Fibroblast of mammary gland (primary cell): ENCODE measurements around the gene SNCA.

Experiments
- DNase-seq: peaks from one replicate; pipeline ENCODE4 v3.0.0-alpha.2; 2010; ENCODE audit warnings: low read depth
- H3K4me3 ChIP-seq: 2 replicates; pipeline ENCODE4 v1.5.1; 2011; ENCODE audit warnings: low read depth, mild to moderate bottlenecking, low read length, moderate library complexity; ENCODE audit not compliant: control insufficient read depth
- CTCF ChIP-seq: conservative IDR thresholded peaks from 2 replicates; pipeline ENCODE4 v1.5.1; 2011; ENCODE audit warnings: low read depth, low read length, inconsistent platforms; ENCODE audit not compliant: control insufficient read depth, insufficient read depth

Gene SNCA

GRCh38 chr4:89868276-89868675, 31.3 kb upstream of the SNCA start:
- TF ChIP-seq CTCF: no peak
- H3K4me3 ChIP-seq: no peak overlapping the region
- no peak for DNase-seq

GRCh38 chr4:89863533-89863932, 26.6 kb upstream of the SNCA start:
- no peak for TF ChIP-seq CTCF
- DNase-seq: no peak
- no peak overlapping the region for H3K4me3 ChIP-seq

- no peak for DNase-seq
- TF ChIP-seq CTCF: no peak
- H3K4me3 ChIP-seq: no peak overlapping the region
These were observed 24.0 kb upstream of the SNCA start for GRCh38 chr4:89860971-89861370.

- no peak for TF ChIP-seq CTCF
- no peak overlapping the region for H3K4me3 ChIP-seq
- DNase-seq: no peak
These were observed 18.3 kb upstream of the SNCA start for GRCh38 chr4:89855236-89855635.

- DNase-seq: no peak
- TF ChIP-seq CTCF: no peak
- no peak overlapping the region for H3K4me3 ChIP-seq
These were observed 10.8 kb upstream of the SNCA start for GRCh38 chr4:89847571-89848325.

- DNase-seq: no peak
- TF ChIP-seq CTCF: no peak
- H3K4me3 ChIP-seq: no peak overlapping the region
These were observed 2.6 kb upstream of the SNCA start for GRCh38 chr4:89839558-89839957.
